Upper lobe of right lung (tissue), 1 donor: ENCODE results near the gene GON7. TPM values are rescaled to one million over a fixed set of nuclear protein-coding genes. Genes with fewer than 3 reads are reported as not detected.

ENCODE experiments used
- ATAC-seq: fragments of 200-7000 bp; cut with Tn5 transposase; one replicate; pipeline ENCODE4 v1.9.1; 2020; ENCODE audit warnings: mild to moderate bottlenecking, moderate library complexity
- DNase-seq: peaks from one replicate; pipeline ENCODE4 v3.0.0-alpha.2; 2020
- H3K27ac ChIP-seq: fragments of 200-600 bp; one replicate; pipeline ENCODE4 v1.8.0; 2022
- H3K27me3 ChIP-seq: fragments of 200-600 bp; one replicate; pipeline ENCODE4 v1.8.0; 2022; ENCODE audit warnings: mild to moderate bottlenecking
- H3K36me3 ChIP-seq: fragments of 200-600 bp; one replicate; pipeline ENCODE4 v1.8.0; 2022
- H3K4me1 ChIP-seq: fragments of 200-600 bp; one replicate; pipeline ENCODE4 v1.8.0; 2022
- H3K4me3 ChIP-seq: fragments of 200-600 bp; one replicate; pipeline ENCODE4 v1.8.0; 2022; ENCODE audit warnings: mild to moderate bottlenecking
- H3K9me3 ChIP-seq: fragments of 200-600 bp; one replicate; pipeline ENCODE4 v1.8.0; 2022
- intact Hi-C: fragments of 100-400 bp; cut with DNase I; formaldehyde crosslinking; loops from one replicate; pipeline ENCODE4 v1.11.0; 2022
- total RNA-seq: library from RNA; stranded (reverse); fragmentation: NEBNext Ultra II Directional; extraction: Animal tissue kit (Norgen Biotek cat#: 25700); gene quantifications from one replicate; pipeline ENCODE4 v1.2.1, GENCODE V29; 2021
- TF ChIP-seq, protein P1 (sequence below): fragments of 200-600 bp; IDR thresholded peaks from one replicate; pipeline ENCODE4 v1.8.0; 2022; ENCODE audit warnings: antibody characterized with exemption
- donor health status: DM: no; HTN: yes; CAD: no; lungs with severe emphysema.

Gene GON7
- total RNA-seq, 1 donor from 2014 or later: 10.5 TPM

DNA sequence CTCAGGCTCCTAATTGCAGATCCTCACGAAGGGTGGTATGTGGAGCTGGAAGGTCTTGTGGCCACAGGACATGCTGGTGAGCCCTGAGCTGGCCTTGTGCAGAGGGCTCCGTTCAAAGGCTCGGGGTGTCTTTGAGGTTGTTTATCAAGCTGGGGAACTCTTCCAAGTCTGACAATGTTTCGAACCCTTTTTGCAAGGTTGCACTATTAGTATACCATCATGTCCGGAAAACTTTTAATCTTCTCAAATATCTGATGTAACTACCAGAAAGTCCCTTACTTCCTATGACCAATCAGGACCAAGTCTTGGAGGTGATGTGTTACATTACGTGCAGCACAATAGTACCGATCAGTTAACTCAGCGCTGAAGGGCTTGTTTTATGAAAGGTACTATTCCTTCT lies 21.7 kb upstream of the GON7 start:
- no peaks in the 10 kb centered on the region for H3K9me3 ChIP-seq
- TF ChIP-seq, protein P1, sequence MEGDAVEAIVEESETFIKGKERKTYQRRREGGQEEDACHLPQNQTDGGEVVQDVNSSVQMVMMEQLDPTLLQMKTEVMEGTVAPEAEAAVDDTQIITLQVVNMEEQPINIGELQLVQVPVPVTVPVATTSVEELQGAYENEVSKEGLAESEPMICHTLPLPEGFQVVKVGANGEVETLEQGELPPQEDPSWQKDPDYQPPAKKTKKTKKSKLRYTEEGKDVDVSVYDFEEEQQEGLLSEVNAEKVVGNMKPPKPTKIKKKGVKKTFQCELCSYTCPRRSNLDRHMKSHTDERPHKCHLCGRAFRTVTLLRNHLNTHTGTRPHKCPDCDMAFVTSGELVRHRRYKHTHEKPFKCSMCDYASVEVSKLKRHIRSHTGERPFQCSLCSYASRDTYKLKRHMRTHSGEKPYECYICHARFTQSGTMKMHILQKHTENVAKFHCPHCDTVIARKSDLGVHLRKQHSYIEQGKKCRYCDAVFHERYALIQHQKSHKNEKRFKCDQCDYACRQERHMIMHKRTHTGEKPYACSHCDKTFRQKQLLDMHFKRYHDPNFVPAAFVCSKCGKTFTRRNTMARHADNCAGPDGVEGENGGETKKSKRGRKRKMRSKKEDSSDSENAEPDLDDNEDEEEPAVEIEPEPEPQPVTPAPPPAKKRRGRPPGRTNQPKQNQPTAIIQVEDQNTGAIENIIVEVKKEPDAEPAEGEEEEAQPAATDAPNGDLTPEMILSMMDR: no peak
- no peaks in the 10 kb centered on the region for H3K4me1 ChIP-seq
- ATAC-seq (no peak), DNase-seq (no peak)
- peaks cover 37% of the 10 kb centered on the region for H3K36me3 ChIP-seq
- intact Hi-C loops: no loop called here
- H3K4me3 ChIP-seq: no peak overlapping the region
- H3K27me3 ChIP-seq: no peaks in the 10 kb centered on the region
- H3K27ac ChIP-seq: no peak overlapping the region

DNA sequence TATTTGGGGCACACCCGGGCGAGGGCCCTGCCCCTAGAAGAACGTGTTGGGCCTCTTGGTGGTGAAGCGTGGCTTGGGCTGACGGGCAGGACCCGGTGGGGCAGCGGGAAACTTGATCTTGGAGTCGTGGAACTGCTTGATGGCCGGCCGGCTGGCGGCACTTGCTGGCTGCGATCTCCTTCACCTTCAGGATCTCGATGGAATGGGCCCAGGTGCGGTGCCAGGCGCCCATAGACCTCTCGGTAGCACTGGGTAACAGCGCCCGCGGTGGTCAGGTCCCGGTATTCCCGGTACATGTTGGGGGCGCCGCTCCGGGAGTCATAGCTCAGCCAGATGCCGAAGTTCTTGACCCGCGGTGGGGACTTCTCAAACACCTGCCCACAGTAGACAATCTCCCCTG lies 16.7 kb upstream of the GON7 start:
- Histone ChIP-seq H3K4me1 (no peaks in the 10 kb centered on the region), H3K9me3 (no peaks in the 10 kb centered on the region), H3K27ac (no peak overlapping the region), H3K27me3 (no peaks in the 10 kb centered on the region), H3K36me3 (peaks cover 86% of the 10 kb centered on the region), H3K4me3 (no peak overlapping the region)
- intact Hi-C loops: no loop called here
- ATAC-seq (no peak), DNase-seq (no peak)
- TF ChIP-seq, protein P1: no peak

DNA sequence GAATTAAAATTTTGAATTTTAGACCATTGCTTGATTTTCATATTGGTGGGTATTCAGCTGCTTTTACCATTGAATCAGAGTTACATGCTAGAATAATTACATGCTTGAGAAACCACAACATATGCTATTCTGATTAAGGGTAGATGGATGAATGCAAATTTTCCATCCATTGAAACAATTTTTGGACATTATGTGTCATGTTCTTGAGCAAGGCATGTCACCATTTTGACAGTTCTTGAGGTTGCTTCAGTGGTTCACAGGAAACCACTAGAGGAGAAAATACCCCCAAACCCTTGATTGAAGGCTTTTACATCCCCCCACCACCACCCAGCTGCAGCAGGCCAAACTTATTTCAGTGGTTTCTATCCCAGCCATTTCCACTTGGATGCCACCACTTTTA lies 13.6 kb upstream of the GON7 start:
- TF ChIP-seq, protein P1: no peak
- Histone ChIP-seq H3K4me1 (no peaks in the 10 kb centered on the region), H3K27me3 (no peaks in the 10 kb centered on the region), H3K36me3 (peaks cover 84% of the 10 kb centered on the region), H3K4me3 (no peak overlapping the region), H3K27ac (no peak overlapping the region), H3K9me3 (no peaks in the 10 kb centered on the region)
- intact Hi-C loops: no loop called here
- no peak for ATAC-seq
- DNase-seq: no peak

DNA sequence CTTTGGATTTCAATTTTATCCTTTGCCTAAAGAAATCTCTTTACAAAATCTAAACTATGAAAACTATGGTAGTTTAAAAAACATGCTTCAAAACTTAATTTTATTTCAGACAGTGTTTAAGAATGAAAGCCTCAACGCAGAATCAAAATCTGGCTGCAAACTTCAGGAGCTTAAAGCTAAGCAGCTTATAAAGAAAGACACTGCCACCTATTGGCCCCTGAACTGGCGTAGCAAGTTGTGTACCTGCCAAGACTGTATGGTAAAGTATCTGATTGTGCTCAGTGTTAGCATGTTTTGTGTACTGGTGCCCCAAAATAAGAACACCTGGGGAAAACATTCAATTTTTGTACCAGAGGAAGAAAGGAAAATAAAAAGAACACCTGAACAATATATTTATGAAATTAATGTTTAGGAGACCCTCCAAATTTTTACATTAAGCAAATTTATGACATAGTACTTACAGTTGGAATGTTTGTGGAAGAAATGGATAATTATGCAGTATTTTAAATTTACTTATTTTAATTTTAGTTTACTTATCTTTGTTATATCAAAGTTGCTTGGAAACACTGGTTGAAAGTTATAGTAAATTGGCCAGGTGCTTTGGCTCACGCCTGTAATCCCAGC lies 12.3 kb upstream of the GON7 start:
- peaks cover 95% of the 10 kb centered on the region for H3K36me3 ChIP-seq
- no peaks in the 10 kb centered on the region for H3K9me3 ChIP-seq

DNA sequence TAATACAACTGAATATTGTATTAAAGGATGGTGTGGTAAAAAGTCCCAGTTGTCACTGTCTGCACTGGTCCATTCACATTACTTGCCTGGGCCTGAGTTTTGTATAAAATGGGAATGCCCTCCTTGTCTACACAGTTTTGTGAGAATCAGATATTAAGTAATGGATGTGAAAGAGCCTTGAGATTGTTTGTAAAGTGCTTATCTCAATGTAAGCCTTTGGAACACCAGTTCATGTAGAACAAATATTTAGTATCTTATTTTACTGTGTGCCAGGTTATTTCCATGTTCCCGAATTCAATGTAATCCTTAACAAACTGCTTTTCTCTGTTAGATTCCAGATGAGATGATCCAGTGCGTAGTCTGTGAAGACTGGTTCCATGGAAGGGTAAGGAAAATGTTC lies 7.7 kb upstream of the GON7 start:
- intact Hi-C loops: no loop called here
- Histone ChIP-seq H3K27ac (no peak overlapping the region), H3K4me1 (peaks cover 2% of the 10 kb centered on the region), H3K36me3 (peaks cover 86% of the 10 kb centered on the region), H3K27me3 (no peaks in the 10 kb centered on the region), H3K4me3 (no peak overlapping the region), H3K9me3 (no peaks in the 10 kb centered on the region)
- no peak for ATAC-seq
- DNase-seq: no peak
- TF ChIP-seq, protein P1: no peak

More for the DNA sequence above, 12.3 kb upstream of the GON7 start:
- intact Hi-C loops: no loop called here
- TF ChIP-seq, protein P1: peak; percentile 58
- peak; percentile 85 for ATAC-seq
- no peak overlapping the region for H3K4me3 ChIP-seq
- H3K4me1 ChIP-seq: no peaks in the 10 kb centered on the region
- no peak overlapping the region for H3K27ac ChIP-seq
- DNase-seq: peak; percentile 29
- no peaks in the 10 kb centered on the region for H3K27me3 ChIP-seq

DNA sequence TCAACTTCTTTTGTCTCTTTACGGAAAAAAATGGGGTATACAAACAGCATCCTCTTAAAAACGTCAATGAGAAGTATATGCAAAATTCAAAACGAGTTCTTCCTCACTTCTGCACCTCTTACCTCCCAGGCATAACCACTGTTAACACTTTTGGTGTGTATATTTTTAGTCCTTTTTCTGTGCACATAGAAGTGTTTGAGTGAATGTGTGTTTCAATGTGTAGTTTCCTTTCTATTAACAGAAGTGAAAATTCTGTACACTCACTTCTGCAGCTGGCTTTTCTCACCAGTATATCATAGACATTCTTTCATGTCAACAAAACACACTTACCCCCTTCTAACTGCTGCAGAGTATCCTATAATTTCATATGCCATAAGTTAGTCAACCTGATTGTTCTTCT lies 5.6 kb upstream of the GON7 start:
- H3K4me3 ChIP-seq: no peak overlapping the region
- peaks cover 66% of the 10 kb centered on the region for H3K36me3 ChIP-seq
- intact Hi-C loops: no loop called here
- DNase-seq (no peak), ATAC-seq (no peak)
- TF ChIP-seq, protein P1: no peak
- H3K27ac ChIP-seq: no peak overlapping the region
- no peaks in the 10 kb centered on the region for H3K27me3 ChIP-seq
- peaks cover 14% of the 10 kb centered on the region for H3K4me1 ChIP-seq
- H3K9me3 ChIP-seq: no peaks in the 10 kb centered on the region
